SK-N-SH (cell line): ENCODE results near the gene NADSYN1.

Source experiments
- EP300 ChIP-seq, 2 experiments: IDR thresholded peaks; 2 replicates each; pipeline versions ENCODE4 v1.4.0 to v1.6.1; 2012; ENCODE audit warnings: borderline replicate concordance in 1 of 2, low read depth in 1 of 2, low read length in 1 of 2
- FOSL2 ChIP-seq: IDR thresholded peaks from 2 replicates; pipeline ENCODE4 v1.4.0; 2012; ENCODE audit warnings: low read depth, mild to moderate bottlenecking, moderate library complexity, borderline replicate concordance
- RAD21 ChIP-seq: IDR thresholded peaks from 2 replicates; pipeline ENCODE4 v1.6.1; 2012; ENCODE audit warnings: mild to moderate bottlenecking, low read length
- TF ChIP-seq, protein P1 (sequence below): fragments of 200-600 bp; sonication (generic); IDR thresholded peaks from 2 replicates; pipeline ENCODE4 v1.6.1; 2017; ENCODE audit warnings: antibody characterized with exemption, mild to moderate bottlenecking, moderate library complexity
- TF ChIP-seq, protein P2 (sequence below): IDR thresholded peaks from 2 replicates; pipeline ENCODE4 v1.4.0; 2012; ENCODE audit warnings: low read depth, borderline replicate concordance

DNA sequence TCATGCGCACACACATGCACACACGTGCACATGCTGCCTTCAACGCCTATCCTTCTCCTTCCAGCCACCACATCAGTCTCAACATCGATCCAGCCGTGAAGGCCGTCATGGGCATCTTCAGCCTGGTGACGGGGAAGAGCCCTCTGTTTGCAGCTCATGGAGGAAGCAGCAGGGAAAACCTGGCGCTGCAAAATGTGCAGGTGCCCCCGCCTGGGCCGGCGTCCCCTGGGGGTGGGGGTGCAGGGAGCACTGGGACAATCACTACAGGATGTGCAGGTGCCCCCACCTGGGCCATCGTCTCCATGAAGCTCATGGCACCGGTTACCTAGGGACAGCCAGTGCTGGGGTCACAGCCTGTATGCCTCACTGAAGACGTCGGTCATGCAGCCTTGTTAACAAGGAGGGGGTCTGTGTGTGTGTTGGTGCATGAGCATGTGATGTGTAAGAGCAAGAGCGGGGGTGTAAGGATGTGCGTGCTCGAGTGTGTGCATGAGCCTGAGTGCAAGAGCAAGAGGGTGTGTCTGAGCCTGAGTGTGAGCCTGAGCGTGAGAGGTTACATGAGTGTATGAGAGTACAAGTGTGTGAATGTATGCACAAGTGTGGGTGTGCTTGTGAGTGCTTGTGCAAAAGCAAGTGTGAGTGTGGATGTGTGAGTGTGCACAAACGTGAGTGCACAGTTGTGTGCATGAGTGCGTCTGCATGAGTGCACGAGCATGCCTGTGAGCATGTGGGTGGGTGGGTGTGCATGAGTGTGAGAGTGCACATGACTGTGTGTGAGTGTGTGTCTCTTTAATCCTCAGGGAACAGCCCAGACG is 31.5 kb downstream of the NADSYN1 start:
- TF ChIP-seq, protein P1, sequence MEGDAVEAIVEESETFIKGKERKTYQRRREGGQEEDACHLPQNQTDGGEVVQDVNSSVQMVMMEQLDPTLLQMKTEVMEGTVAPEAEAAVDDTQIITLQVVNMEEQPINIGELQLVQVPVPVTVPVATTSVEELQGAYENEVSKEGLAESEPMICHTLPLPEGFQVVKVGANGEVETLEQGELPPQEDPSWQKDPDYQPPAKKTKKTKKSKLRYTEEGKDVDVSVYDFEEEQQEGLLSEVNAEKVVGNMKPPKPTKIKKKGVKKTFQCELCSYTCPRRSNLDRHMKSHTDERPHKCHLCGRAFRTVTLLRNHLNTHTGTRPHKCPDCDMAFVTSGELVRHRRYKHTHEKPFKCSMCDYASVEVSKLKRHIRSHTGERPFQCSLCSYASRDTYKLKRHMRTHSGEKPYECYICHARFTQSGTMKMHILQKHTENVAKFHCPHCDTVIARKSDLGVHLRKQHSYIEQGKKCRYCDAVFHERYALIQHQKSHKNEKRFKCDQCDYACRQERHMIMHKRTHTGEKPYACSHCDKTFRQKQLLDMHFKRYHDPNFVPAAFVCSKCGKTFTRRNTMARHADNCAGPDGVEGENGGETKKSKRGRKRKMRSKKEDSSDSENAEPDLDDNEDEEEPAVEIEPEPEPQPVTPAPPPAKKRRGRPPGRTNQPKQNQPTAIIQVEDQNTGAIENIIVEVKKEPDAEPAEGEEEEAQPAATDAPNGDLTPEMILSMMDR = no peak
- TF ChIP-seq, protein P2, sequence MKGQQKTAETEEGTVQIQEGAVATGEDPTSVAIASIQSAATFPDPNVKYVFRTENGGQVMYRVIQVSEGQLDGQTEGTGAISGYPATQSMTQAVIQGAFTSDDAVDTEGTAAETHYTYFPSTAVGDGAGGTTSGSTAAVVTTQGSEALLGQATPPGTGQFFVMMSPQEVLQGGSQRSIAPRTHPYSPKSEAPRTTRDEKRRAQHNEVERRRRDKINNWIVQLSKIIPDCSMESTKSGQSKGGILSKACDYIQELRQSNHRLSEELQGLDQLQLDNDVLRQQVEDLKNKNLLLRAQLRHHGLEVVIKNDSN = no peak
- TF ChIP-seq RAD21 (no peak), EP300 (IDR thresholded peaks at IDR 0.05; ENCODE audit: borderline replicate concordance in 1 of 2, low read depth in 1 of 2, low read length in 1 of 2) (no peak), FOSL2 (no peak)
